Neutrophil (primary cell): ENCODE data around the gene NR3C2.

Source experiments
- H3K27ac ChIP-seq: fragments of 200-600 bp; sonication (generic); 2 replicates; pipeline ENCODE4 v1.5.1; 2016; ENCODE audit warnings: mild to moderate bottlenecking, moderate library complexity
- H3K27me3 ChIP-seq: fragments of 200-600 bp; sonication (generic); 2 replicates; pipeline ENCODE4 v1.6.0; 2016; ENCODE audit warnings: mild to moderate bottlenecking
- H3K36me3 ChIP-seq: fragments of 200-600 bp; sonication (generic); 2 replicates; pipeline ENCODE4 v1.5.1; 2017
- H3K4me1 ChIP-seq, 2 experiments: fragments of 200-600 bp in 1 of 2; sonication (generic) in 1 of 2; 1 replicate in 1 of 2; 2 replicates in 1 of 2; pipeline versions ENCODE4 v1.5.1 to v1.6.1; 2013 to 2016; ENCODE audit warnings: low read depth in 1 of 2, low read length in 1 of 2, mild to moderate bottlenecking in 1 of 2, moderate library complexity in 1 of 2; ENCODE audit not compliant: control insufficient read depth in 1 of 2, insufficient read depth in 1 of 2
- H3K4me3 ChIP-seq, 2 experiments: fragments of 200-600 bp in 1 of 2; sonication (generic) in 1 of 2; 1 replicate in 1 of 2; 2 replicates in 1 of 2; pipeline ENCODE4 v1.5.1; 2013 to 2016; ENCODE audit warnings: low read depth in 1 of 2, low read length in 1 of 2, mild to moderate bottlenecking in 1 of 2, moderate library complexity in 1 of 2
- H3K9me3 ChIP-seq: fragments of 200-600 bp; sonication (generic); 2 replicates; pipeline ENCODE4 v1.5.1; 2016
- CTCF ChIP-seq: fragments of 200-600 bp; sonication (generic); IDR thresholded peaks from 2 replicates; pipeline ENCODE4 v1.5.1; 2016; ENCODE audit warnings: antibody characterized with exemption

NR3C2 gene

GRCh38 chr4:148170408-148171365 is 271.5 kb downstream of the NR3C2 start:
- no peaks in the 10 kb centered on the region for H3K4me1 ChIP-seq
- no peaks in the 10 kb centered on the region for H3K27me3 ChIP-seq
- no peaks in the 10 kb centered on the region for H3K9me3 ChIP-seq
- TF ChIP-seq CTCF: no peak
- H3K36me3 ChIP-seq: no peaks in the 10 kb centered on the region
- H3K4me3 ChIP-seq: no peak overlapping the region
- H3K27ac ChIP-seq: no peak overlapping the region

- no peak for TF ChIP-seq CTCF
- H3K4me1 ChIP-seq: no peaks in the 10 kb centered on the region
- no peaks in the 10 kb centered on the region for H3K9me3 ChIP-seq
- H3K4me3 ChIP-seq: no peak overlapping the region
- no peak overlapping the region for H3K27ac ChIP-seq
- no peaks in the 10 kb centered on the region for H3K27me3 ChIP-seq
- H3K36me3 ChIP-seq: no peaks in the 10 kb centered on the region
These were observed 276.1 kb downstream of the NR3C2 start for GRCh38 chr4:148166132-148166591.

- no peaks in the 10 kb centered on the region for H3K36me3 ChIP-seq
- no peaks in the 10 kb centered on the region for H3K27me3 ChIP-seq
- H3K9me3 ChIP-seq: no peaks in the 10 kb centered on the region
- H3K4me3 ChIP-seq: no peak overlapping the region
- no peak for TF ChIP-seq CTCF
- H3K4me1 ChIP-seq: no peaks in the 10 kb centered on the region
- H3K27ac ChIP-seq: no peak overlapping the region
These were observed 277.7 kb downstream of the NR3C2 start for GRCh38 chr4:148164557-148164956.

GRCh38 chr4:148162991-148163390 is 279.2 kb downstream of the NR3C2 start:
- no peaks in the 10 kb centered on the region for H3K27me3 ChIP-seq
- H3K27ac ChIP-seq: no peak overlapping the region
- no peaks in the 10 kb centered on the region for H3K9me3 ChIP-seq
- no peak overlapping the region for H3K4me3 ChIP-seq
- H3K36me3 ChIP-seq: no peaks in the 10 kb centered on the region
- no peaks in the 10 kb centered on the region for H3K4me1 ChIP-seq
- no peak for TF ChIP-seq CTCF

GRCh38 chr4:148162519-148162918 is 279.7 kb downstream of the NR3C2 start:
- Histone ChIP-seq H3K4me1 (no peaks in the 10 kb centered on the region), H3K9me3 (no peaks in the 10 kb centered on the region), H3K36me3 (no peaks in the 10 kb centered on the region), H3K27me3 (no peaks in the 10 kb centered on the region), H3K4me3 (no peak overlapping the region), H3K27ac (no peak overlapping the region)
- TF ChIP-seq CTCF: no peak
